GM20000 (cell line): ENCODE measurements around the gene KRT80.

Experiments
- DNase-seq: peaks from one replicate; pipeline ENCODE4 v3.0.0; 2012; ENCODE audit warnings: low spot score
- TF ChIP-seq, protein P1 (sequence below): IDR thresholded peaks from 2 replicates; pipeline ENCODE4 v1.5.1; 2012; ENCODE audit warnings: mild to moderate bottlenecking, control low read depth; ENCODE audit errors: extremely low read depth, missing control alignments

The KRT80 gene

GRCh38 chr12:52130711-52131110 is 61.1 kb downstream of the KRT80 start:
- DNase-seq = peak; percentile 3
- TF ChIP-seq, protein P1, sequence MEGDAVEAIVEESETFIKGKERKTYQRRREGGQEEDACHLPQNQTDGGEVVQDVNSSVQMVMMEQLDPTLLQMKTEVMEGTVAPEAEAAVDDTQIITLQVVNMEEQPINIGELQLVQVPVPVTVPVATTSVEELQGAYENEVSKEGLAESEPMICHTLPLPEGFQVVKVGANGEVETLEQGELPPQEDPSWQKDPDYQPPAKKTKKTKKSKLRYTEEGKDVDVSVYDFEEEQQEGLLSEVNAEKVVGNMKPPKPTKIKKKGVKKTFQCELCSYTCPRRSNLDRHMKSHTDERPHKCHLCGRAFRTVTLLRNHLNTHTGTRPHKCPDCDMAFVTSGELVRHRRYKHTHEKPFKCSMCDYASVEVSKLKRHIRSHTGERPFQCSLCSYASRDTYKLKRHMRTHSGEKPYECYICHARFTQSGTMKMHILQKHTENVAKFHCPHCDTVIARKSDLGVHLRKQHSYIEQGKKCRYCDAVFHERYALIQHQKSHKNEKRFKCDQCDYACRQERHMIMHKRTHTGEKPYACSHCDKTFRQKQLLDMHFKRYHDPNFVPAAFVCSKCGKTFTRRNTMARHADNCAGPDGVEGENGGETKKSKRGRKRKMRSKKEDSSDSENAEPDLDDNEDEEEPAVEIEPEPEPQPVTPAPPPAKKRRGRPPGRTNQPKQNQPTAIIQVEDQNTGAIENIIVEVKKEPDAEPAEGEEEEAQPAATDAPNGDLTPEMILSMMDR = no peak

DNA sequence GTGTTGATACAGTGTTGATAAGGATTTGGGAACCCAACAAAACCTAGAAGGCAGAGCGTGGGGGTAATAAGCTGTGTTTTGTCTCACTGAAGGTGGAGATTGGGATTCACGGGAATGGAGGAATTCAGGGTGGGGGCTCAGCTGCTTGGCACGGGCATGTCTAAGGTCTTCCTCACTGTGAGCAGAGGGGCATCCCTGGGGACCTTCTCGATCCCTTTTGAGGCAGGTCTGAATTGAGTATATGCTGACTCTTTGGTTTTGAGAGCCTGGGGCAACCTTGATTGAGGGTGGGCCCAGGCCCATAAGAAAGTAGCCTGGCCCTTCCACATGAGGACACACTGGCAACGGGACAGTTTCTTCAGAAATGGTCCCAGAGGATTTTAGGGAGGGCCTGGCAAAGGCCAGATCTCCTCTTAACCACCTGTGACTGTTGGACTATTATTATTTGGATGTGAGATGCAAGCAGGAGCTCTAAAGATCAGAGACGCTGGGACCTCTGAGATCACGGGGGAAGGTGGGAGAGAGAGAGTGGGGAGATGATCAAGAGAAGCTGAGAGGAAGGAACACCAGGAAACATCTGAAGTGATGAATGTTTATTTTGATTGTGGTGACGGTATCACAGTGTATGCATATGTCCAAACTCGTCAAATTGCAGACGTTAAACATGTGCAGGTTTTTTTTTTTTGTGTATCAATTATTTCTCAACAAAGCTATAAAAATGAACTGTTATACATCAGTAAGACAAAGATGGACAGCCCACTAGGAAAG is 63.9 kb downstream of the KRT80 start:
- peak; percentile 1 for DNase-seq
- TF ChIP-seq, protein P1 = no peak

- TF ChIP-seq, protein P1 = no peak
- DNase-seq = peak; percentile 1
Observed at GRCh38 chr12:52126605-52127578, 64.9 kb downstream of the KRT80 start.

DNA sequence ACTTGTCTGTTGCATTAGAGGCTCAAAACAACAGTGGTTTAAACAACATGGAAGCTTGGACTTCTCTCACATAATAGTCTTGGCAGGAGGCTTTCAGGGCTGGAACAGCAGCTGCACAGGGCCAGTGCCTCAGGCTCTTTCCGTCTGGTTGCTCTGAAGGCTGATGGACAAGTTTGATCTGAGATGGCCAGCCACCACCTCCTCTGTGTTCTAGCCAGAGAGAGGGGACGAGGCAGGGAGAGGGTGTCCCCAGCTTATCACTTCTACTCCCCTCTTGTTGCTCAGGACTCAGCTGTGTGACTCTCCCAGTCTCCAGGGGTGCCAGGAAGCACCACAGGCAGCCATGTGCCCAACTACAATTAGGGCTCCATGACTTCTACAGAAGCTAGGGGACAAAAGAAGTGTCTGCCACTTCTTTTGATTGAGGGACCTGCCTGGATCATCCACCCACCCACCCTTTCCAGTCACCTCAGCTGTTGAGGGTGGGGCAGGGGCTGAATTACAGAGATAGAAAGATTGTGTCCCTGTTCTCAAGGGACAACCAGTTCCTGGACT is 65.7 kb downstream of the KRT80 start:
- DNase-seq = peak; percentile 2
- TF ChIP-seq, protein P1 = no peak

- peak; percentile 1 for DNase-seq
- TF ChIP-seq, protein P1 = no peak
Observed at GRCh38 chr12:52125476-52125900, 66.3 kb downstream of the KRT80 start.

DNA sequence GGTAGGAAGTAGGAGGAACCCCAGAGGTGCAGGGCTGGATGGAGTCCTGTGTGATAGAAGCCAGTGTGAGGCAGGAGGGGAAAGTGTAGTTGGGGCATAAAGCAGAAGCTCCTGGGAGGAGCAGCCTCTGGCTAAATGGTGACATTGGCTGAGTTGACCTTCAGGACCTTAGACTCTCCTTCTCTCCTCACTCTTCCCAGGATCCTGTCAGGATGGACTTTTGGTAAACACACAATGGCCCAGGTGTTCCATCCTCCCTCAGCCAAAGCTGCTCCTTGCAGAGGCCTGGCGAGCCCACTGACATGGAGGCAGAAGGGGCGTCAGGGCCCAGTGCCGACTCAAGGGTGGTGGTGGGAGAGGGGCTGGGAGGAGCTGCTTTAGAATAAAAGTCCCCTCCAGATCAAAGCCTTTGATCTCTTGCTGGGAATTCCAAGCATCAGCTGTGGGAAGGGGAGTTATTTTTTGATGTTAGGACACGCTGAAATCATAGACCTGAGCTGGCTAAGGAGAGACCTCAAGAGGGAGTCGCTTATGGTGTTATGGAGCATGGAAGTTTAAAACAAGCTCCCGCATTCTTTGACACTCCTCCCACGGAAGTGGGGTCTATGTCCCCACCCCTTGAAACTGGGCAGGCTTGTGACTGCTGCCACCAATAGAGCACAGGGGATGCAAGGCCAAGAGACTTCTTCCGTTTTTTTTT is 68.2 kb downstream of the KRT80 start:
- TF ChIP-seq, protein P1 = no peak
- DNase-seq = peak; percentile 32
